Activated CD4-positive, alpha-beta T cell treated with anti-CD3 and anti-CD28 coated beads for 1 hour (primary cell): Measurements from ENCODE around the gene ANKRD30B.
"Not testable (repeated sequence)": the region's sequence is repeated elsewhere in the genome, so short reads cannot be mapped to it uniquely, and the experiment has no call there.

ENCODE experiments used
- DNase-seq: peaks from one replicate; pipeline ENCODE4 v3.0.0-alpha.2; 2020

The ANKRD30B gene

DNA sequence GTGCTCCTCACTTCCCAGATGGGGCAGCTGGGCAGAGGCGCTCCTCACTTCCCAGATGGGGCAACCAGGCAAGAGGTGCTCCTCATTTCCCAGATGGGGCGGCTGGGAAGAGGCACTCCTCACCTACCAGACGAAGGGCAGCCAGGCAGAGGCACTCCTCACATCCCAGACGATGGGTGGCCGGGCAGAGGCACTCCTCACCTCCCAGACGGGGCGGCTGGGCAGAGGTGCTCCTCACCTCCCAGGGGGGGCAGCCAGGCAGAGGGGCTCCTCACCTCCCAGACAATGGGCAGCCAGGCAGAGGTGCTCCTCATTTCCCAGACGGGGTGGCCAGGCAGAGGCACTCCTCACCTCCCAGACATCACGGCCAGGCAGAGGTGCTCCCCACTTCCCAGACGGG lies 110.5 kb downstream of the ANKRD30B start:
- not testable (repeated sequence) for DNase-seq

DNA sequence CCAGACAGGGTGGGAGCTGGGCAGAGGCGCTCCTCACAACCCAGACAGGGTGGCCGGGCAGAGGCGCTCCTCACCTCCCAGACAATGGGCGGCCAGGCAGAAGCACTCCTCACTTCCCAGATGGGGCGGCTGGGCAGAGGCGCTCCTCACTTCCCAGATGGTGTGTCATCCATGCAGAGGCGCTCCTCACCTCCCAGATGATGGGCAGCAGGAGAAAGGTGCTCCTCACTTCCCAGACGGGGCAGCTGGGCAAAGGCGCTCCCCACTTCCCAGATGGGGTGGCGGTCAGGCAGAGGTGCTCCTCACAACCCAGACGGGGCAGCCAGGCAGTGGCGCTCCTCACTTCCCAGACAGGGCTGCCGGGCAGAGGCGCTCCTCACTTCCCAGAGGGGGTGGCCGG lies 112.0 kb downstream of the ANKRD30B start:
- DNase-seq: not testable (repeated sequence)

DNA sequence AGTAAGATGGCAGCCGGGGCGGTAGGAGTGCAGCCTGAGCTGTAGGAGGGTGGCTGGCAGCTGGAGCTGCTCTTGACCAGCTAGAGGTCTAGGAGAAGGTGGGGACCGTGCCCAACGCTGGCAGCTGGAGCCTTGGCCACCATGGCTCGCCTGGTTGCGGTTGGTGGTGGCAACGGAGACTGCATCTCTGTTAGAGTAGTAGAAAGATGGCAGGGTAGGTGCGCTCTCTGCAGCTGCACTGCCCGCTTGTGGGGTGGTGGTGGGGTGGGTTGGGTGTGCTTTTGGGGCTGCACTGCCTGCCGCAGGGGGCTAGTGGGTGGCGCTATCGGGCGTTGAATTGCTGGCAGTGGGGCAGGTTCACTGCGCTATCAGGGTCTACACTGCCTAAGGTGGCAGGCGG lies 118.5 kb downstream of the ANKRD30B start:
- DNase-seq: not testable (repeated sequence)

DNA sequence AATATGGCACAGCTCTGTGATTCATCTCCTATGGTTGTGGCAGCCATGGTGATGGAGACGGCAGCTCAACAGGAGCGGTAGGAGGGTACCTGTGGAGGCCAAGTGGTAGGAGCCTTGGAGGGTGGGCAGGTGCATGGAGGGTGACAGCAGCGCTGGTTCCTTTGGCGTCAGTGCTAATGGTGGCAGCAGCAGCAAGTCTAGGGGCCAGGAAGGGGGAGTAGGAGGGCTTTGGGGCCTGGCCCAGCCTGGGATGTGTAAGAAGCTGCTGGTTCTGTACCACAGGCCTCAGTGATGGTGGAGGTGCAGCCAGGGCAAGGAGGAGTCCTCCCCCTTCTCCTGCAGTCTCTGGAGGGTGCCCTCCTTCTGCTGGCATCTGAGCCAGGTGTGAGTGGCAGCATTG lies 120.0 kb downstream of the ANKRD30B start:
- not testable (repeated sequence) for DNase-seq

DNA sequence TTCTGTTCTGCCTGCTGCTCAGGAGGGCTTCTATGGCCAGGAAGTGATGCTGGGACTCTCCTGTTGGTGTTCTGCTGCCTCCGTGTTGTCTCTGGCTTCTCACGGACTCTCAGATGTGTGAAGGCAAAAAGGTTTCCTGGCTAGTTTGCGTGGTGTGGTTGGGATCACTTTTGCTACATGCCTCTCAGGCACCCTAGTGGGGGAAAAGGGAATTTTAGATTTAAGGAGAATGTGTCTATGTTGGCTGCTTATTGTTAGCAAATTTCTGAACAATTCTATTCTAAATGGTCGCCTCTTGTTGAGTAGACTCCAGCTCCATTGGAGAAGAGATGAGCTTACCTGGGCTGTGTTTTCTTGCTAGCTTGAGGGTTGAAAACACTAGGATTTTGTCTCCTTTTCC lies 120.9 kb downstream of the ANKRD30B start:
- DNase-seq: not testable (repeated sequence)

DNA sequence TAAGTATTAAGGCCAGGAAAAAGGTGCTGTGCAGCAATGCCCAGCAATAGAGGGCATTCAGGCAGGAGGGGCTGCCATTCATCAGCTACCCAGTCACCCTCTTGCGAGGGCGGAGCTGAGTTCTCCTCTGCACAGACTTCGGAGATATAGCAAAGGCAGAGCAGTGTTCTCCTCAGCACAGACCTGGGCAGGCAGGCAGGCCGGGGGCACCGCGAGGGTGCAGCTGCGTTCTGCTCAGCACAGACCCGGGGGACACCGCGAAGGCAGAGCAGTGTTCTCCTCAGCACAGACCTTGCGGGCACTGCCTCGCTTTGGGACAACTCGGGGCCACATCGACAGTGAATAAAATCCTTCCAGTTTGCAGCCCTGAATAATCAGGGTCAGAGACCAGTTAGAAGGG lies 130.9 kb downstream of the ANKRD30B start:
- DNase-seq: not testable (repeated sequence)

DNA sequence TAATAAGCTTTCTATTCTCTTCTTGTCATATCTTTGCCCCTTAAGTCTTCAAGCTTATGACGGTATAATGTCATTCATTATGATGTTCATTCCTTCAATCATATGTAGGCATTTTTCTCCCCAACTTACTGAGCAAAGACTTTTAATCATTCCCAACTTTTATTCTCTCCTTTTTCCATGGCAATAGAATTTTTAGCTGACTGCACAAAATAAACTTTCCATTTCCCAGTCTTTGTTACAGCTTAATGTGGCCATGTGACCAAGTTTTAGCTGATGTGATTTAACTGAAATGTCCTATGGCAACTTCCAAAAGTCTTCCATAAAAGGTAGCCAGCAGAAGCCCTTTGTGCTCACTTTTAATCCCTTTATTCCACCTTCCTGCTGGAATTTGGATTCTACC lies 152.5 kb downstream of the ANKRD30B start:
- no peak for DNase-seq
